Measurements from ENCODE around the gene MAMLD1.

GRCh38 chrX:150409964-150410363, 46.8 kb downstream of the MAMLD1 start:
- TF ChIP-seq EP300 (IDR thresholded peaks at IDR 0.05) (no peak), CTCF (IDR thresholded peaks at IDR 0.05) (no peak), POLR2AphosphoS5 (IDR thresholded peaks at IDR 0.05) (no peak), POLR2A (IDR thresholded peaks at IDR 0.05) (no peak)

All from gastroesophageal sphincter (tissue), 3 donors.